ENCODE data around the gene ZNF277.

DNA sequence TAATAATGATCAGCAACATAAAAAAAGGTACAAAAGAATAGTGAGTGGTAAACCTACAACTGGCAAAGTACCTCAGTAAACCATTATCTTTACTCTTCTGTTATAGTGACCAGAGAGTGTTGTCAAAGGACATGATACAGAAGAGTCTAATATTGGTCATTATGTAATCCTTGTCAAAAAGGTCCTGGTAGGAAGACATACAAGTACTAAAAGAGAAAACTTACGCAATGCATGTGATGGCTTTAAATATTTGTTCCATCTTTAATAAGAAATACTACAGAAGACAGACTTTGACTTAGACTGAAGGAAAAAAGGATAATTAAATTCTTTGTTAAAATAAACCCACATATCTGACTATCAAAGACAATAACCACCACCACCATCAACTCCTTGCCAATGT lies 6.8 kb upstream of the ZNF277 start:
- TF ChIP-seq, protein P1, sequence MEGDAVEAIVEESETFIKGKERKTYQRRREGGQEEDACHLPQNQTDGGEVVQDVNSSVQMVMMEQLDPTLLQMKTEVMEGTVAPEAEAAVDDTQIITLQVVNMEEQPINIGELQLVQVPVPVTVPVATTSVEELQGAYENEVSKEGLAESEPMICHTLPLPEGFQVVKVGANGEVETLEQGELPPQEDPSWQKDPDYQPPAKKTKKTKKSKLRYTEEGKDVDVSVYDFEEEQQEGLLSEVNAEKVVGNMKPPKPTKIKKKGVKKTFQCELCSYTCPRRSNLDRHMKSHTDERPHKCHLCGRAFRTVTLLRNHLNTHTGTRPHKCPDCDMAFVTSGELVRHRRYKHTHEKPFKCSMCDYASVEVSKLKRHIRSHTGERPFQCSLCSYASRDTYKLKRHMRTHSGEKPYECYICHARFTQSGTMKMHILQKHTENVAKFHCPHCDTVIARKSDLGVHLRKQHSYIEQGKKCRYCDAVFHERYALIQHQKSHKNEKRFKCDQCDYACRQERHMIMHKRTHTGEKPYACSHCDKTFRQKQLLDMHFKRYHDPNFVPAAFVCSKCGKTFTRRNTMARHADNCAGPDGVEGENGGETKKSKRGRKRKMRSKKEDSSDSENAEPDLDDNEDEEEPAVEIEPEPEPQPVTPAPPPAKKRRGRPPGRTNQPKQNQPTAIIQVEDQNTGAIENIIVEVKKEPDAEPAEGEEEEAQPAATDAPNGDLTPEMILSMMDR (optimal IDR thresholded peaks at IDR 0.05 in 1 of 3, IDR thresholded peaks at IDR 0.05 in 1 of 3, conservative IDR thresholded peaks at IDR 0.05 in 1 of 3; ENCODE audit: extremely low read depth in 1 of 3, insufficient read depth in 2 of 3, low read length in 3 of 3): no peak
- no peak for TF ChIP-seq EZH2 (IDR thresholded peaks at IDR 0.05; ENCODE audit: low read length)
